Iris pigment epithelial cell (primary cell): ENCODE data around the gene MAP2K5.

Experiments used
- DNase-seq: peaks from one replicate; pipeline ENCODE4 v3.0.0-alpha.2; 2011; ENCODE audit warnings: low read depth

Gene MAP2K5

DNA sequence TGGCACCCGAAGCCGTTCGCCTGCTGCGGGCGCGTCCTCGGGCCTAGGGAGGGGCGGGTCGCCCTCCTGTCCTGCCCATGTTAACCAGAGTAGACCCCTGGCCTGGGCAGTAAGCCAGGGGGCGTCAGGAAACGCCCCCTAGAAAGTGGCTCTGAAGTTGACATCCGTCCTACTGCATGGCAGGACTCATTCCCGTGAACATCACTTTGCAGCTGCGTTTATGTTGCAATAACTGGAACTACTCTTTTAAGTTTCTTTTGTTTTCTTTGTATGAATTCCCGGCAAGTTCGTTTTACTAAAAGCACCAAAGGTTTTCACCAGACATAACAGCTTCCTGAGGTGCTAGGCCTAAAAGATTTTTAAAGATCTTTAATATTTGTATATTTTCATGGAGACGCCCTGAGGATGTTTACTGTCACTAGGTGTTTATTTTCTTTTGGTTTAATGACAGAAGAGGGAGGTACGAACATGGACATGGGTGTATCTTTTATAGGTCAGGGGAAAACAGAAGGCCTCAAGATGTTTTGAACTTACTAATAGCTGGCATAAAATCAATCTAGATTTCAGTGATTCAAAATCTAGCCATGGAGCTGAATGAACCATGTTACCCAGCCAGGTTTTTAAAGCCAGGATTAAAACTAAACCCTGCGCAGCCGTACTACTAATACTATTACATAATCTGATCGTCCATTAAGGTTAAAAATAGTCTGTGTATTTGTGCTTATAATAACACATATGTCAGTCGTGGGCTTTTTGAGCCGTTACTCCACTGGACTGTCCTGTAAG, 20.5 kb upstream of the MAP2K5 start:
- peak; percentile 69 for DNase-seq

DNA sequence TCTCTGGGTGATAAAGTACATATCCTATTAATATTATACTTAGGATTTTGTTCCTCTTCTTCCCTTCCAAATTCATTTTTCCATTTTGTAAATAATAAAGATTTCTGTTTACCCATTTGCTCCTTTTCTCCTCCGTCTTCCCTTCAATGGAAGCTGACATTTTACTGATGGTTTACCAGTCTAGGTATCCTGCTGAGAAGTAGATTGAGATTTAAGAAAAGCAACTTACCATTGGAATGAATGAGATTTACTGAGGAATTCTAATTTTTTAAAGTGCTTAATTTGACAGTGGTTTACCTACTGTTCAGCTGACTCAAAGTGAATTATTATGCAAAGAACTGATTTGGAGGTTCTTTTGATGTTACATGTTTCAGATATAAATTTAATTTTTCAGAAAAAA, 19.2 kb upstream of the MAP2K5 start:
- DNase-seq, result no peak

DNA sequence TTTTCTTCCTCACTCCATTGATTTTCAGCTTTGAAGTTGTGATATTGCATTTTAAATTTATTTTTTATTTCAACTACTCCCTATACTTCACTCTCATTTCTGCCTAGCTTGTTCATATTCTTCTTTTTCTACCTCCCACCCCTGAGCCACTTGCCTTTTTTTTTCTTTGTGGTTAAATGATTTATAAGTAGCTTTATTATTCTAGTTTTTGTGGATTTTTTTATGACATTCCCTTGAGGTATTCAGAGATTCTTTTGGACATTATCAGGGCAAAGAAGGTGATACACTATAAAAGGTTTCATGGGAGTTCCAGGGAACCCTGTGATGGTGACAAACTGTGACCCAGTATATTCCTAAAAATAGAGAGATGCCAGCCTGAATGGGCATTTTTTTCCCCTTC, 18.3 kb upstream of the MAP2K5 start:
- no peak for DNase-seq

DNA sequence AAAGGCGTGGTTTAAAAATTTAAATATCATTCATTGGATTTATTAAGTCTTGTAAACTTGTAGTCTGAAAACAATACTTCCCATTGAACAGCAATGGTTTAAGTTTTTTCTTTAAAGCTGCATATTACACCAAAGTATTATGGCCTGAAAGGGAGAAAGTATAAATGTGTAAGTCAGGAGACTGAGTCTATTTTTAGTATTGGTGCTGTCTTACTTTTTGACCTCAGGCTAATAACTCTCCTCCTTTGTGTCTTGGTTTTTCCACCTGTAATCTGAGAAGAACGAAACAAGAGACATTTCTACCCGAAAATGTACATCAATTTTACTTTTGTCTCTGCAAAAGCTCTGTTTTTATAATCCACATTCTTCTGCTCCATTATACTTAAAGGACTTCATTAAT, 14.0 kb upstream of the MAP2K5 start:
- no peak for DNase-seq

DNA sequence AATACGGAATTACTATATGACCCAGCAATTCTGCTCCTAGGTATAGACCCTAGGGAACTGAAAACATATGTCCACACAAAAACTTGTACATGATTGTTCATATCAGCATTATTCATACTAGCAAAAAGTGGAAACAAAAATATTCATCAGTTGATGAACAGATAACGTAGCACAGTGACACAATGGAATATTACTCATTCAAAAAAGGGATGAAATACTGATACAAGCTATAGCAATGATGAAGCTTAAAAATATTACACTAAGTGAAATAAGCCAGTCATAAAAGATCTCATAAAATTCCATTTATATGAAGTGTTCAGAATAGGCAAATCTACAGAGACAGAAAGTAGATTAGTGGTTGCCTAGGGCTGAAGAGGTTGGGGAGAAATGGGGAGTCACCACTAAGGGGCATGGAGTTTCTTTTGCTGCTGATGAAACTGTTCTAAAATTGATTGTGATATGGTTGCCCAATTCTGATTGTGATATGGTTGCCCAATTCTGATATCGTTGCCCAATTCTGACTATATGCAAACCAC, 11.1 kb upstream of the MAP2K5 start:
- DNase-seq, result peak; percentile 78

DNA sequence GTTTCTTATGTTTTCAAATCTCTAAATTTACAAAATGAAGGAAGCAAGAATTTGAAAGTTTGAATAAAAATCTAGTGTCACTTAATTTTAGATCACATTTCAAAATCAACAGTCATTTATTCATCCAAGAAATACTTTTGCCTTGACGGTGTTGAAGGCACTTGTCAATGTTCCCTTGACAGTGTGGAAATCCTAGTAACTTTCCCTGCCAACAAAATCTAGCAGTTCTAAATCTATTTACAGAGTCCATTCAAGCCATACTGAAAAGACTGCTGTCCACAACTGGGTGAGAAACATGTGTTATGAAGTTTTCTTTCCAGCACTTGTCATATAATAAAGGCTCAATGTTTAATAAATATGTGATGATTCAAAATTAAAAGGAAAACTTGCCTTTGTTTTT, 8.6 kb upstream of the MAP2K5 start:
- DNase-seq, result no peak

DNA sequence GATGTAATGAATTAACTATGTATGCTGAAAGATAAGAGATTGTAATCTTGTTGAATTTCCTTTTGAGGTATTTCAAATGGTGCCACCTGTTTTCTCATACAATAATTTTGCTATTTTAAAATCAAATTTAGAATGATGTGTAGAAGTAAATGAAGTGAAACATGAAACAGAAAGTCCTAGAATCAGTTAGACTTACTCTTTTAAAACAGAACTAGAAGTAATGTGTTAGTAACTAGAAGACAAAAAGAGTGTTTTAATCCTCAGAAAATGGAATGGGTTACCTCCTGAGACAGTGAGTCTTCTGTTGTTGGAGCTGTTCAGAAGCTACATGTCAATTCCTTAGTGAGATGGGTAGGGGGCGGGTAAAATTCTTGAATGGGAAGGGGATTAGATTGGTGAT, 8.1 kb upstream of the MAP2K5 start:
- DNase-seq, result no peak

DNA sequence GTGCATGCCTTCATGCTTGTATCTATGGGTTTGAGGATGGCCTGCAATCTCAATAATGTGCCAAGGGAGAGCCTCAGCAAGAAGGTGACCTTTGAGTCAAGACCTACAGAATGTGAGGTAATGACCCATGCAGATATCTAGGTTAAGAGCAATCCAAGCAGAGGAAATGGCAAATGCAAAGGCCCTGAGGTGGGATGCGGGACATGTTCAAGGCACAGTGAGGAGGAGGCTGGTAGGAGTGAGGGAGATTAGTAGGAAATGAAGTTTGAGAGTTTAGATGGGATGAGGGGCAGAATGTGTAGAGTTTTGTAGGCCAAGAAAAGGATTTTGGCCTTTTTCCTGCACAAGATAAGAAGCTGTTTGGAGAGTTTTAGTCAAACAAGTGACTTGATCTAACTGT, 4.7 kb upstream of the MAP2K5 start:
- DNase-seq, result no peak

DNA sequence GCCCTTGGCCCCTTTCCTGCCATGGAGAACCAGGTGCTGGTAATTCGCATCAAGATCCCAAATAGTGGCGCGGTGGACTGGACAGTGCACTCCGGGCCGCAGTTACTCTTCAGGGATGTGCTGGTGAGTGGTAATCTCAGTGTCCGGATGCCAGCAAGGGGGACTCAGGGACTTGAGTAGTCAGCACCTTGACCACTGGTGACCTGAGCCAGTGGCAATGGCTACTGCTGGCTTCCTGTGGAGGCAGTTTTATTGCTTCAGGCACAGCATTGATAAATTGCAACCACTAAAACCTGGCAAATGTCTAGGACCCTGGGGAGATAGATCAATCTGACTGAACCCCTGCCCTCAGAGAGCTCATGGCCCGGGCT, 830 bp downstream of the MAP2K5 start:
- no peak for DNase-seq

DNA sequence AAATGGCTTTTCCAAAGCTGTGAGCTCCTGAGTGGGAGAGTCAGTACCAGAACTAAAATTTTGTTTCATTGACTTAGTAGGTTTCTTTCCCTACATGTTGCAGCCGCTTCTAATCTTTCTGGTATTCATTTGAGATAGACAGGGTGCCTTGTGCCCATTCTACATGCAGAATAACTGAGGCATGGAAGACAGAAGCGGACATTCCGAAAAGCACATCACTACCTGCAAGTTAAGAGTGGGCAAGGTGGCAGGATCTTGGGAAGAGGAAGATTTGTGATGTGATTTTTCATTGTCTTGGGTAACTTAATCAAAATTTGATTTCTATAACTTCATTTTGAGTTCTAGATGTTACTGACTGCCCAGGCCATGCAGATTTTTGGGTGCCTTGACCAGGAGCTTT, 2.0 kb downstream of the MAP2K5 start:
- DNase-seq, result no peak

DNA sequence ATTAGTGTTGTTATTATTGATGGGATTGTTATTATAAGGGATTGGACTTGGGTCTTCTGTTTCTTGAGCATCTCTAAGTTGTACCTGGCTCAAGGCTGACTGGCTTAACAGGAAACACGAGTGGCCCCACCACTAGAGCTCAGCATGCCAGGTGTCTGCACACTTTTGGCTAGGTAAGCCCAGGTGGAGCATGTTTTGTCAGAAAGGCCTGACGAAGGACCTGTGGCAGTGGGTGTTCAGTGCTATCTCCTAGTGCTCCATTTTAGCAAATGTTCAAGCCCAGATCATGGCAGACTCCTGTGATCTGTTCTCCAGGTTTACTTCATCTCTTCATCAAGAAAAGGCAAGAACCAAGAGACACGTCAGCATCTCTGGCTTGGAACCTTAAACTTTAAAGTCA, 3.4 kb downstream of the MAP2K5 start:
- no peak for DNase-seq

DNA sequence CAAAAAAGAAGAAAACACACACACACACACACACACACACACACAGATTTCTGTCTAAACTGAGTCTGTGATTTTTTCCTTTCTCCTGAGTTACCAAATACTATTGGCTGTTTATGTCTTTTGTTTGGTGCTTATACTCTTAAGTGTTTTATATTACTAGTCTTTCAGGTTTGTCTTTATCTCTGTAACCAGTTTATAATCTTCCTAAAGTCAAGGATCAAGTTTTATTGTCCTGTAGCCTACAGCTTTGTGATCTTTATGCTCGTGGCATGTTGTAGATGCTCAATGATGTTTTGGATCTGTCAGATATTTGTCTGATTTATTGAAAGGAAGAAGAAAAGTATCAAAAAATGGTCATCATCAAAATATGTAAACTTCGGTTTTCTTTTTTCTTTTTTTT, 4.6 kb downstream of the MAP2K5 start:
- DNase-seq, result no peak

DNA sequence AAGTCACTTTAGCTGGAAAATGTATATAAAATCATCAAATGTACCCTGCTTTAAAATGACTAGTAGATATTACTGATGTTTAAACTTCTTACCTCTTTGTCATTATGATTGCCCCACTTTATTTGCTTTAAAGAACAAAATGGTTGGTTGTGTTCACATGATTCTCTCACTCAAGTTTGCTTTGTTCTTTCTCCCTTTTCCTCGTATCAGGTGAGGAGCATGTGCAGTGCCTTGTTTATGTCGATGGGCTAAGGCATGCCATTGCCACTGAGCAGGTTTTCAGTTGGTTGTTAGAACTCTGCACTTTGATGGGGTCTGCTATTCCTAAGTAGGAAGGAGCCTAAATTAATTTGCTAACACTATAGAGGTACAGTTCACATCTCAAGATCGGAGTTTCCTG, 5.3 kb downstream of the MAP2K5 start:
- DNase-seq, result no peak

DNA sequence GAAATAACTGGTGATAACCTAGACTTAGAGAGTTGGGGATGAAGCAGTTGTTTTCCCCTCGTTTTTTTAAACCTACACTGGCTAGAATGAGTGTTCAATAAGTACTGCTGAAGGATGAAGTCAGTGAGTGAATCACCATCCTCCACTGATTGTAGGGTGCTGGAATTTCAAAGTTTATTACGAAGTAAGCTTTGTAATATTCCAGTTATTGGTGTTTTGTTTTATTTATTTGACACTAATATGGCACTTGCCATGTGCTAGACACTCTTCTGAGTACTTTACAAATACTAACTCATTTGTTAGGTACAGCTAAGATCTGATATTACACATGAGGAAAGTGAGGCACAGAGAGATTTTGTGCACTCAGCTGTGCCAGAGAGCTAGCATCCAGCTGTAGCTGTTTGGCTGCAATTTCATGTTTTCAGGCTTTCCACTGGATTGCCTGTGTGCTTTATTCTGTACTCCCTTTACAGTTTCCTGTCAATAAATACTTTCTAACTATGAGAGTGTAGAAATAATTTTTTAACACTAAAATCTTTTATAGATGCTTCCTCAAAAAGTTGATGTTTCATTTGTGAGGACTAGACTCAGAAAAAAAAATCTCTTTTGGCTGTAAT, 5.8 kb downstream of the MAP2K5 start:
- DNase-seq, result peak; percentile 76

DNA sequence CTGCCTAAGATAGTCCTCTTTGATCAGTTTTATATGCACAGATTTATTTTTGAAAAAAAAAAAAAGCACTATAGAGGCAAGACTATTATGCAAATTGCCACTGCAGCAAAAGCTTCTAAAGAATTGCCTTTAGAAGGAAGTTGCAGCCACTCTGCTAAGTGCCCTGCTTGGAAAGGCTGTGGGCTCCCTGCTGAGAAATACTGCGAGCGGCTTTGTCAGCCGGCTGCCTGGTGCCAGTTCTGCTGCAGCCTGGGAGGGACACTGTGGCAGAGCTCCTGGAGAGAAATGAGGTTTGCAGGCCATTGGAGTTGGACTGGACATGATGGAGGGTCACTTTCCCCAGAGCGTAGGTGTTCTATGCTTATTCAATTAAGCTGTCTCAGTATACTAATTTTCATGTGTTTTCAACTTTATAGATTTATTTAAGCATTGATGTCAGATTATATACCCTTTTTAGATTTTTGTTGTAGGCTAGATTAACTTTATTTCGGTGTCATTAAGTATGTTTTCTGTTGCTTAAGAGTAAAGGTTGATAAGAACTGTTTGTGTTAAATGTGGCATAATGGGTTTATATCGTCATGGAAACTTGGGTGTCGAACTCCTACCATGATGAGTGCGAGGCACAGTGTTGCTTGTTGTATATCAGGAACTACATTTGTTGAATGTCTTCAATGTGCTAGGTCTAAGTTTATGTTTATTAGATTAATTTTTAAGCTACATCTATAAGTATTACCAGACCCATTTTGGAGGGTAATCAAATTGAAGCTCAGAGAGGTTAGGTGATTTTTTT, 6.6 kb downstream of the MAP2K5 start:
- no peak for DNase-seq

DNA sequence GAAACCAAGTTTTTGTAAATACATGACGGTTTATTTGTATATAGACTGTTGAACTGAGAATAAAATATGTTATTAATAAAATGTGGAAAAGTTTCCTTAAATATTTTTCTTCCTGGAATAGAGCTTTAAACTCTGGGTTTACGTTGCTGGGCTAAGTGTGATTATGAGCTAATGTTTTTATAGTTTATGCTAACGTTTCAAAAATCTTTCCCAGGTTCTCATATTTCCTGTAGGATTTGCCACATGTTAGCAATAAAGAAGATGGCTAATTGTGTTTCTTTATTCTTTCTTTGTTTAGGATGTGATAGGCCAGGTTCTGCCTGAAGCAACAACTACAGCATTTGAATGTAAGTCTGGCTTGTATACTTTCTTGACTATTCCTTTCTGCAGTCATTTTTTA, 7.2 kb downstream of the MAP2K5 start:
- no peak for DNase-seq

DNA sequence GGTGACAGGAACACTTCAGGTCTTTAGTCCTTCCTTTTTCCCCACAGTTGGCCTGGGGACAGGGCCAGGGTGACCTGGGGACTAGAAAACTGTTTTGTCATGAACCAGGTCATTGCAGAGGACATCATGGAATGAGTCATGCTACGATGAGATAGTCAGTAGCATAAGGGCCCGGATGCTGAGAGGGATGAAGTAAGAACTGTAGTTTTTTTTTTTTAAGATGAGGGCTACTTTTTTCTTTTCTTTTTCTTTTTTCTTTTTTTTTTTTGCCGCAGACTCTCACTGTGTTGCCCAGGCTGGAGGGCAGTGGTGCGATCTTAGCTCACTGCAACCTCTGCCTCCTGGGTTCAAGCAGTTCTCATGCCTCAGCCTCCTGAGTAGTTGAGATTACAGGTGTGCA, 8.0 kb downstream of the MAP2K5 start:
- peak; percentile 54 for DNase-seq

DNA sequence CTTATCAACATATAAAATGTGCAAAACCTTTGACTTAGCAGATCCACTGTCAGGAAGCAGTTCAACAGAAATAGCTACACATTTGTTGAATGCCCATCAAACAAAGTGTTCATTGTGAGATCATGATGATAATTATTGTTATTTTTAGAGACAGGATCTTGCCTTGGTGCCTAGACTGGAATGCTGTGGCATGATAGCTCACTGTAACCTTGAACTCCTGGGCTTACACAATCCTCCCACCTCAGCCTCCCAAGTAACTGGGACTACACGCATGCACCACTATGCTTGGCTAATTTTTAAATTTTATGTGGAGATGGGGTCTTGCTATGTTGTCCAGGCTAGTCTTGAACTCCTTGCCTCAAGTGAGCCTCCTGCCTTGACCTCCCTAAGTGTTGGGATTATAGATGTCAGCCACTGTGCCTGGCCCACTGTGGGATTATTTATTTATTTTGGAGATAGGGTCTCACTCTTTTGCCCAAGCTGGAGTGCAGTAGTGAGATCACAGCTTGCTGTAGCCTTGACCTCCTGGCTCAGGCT, 8.8 kb downstream of the MAP2K5 start:
- DNase-seq, result no peak

DNA sequence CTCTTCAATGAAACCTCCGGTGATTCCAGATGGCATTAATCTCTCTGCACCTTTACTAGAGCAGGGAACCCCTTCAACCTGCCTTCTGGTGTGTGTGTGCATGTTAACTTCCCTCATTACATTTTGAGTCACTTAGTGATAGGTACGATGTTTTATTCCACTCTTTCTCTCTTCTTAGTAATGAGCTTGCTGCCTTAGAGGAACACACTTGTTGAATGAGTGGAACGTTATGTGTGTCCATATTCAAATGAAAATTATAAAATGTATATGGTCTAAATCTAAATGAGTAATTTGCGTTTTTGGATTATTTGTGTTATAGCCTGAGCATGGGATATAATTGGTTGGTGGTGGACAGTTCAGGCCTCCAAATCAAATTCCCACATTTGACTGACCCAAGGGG, 12.1 kb downstream of the MAP2K5 start:
- DNase-seq, result no peak

DNA sequence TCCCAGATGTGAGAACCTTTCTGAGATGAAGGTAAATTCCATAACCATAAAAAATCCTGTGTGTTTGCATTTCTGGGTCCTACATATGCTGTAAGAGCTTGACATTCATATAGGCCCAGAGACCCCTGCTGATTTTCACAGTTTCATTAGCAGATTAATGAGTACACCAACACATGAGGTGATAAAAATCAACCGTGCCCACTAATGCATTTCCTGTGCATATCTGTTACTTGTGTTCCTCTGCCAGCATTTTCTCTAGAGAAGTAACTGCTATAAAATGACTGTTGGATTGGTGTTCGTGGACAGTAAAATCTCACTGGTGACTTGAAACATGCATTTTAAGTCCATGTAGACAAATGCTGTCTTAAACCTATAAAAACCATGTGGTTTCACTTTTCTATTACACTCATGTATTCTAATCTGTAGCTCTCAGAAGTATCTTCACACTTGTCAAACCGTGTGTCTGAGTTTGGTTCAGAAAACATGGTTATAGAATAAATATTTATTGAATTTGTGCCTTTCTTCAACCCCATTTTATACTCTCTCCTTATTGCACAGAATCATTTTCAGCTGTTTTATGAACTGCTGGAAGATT, 14.6 kb downstream of the MAP2K5 start:
- no peak for DNase-seq

DNA sequence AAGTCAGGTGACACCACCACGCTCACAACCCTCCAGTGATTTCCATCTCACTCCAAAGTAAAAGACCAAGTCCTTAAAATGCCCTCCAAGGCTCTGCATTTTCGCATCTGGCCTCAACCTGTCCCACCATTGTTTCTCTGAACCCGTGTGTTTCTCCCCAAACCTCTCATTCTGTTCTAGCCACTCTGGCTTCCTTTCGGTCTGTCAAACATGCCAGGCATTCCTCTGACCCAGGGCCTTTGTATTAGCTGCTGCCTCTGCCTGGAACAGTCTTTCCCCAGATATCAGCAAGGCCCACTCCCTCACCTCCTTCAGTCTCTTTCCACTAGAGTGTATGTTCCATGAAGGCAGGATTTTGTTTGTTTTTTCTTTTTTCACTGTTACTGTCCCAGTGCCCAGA, 16.0 kb downstream of the MAP2K5 start:
- no peak for DNase-seq

DNA sequence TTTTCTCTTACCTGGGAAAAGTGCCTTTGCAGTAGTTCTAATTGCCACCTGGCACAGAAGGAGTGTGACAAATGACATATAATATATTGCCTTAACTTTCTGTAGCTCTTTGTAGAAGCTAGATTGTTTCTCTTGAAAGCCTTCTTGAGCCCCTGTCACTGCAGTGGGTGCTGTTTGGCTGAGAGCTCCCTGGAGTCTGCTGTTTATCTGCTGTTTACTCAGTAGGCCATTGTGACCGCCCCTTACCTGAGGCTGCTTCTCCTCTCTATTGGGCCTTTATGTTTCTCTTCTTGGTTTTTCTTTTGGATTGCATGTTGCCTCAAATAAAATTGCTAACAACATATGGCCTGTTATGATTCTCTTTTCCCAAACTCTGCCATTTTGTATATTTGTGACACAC, 16.7 kb downstream of the MAP2K5 start:
- no peak for DNase-seq
